Neural progenitor cell (in vitro differentiated cells): Measurements from ENCODE around the gene TMEM109. TPM values are rescaled to one million over a fixed set of nuclear protein-coding genes. Genes with fewer than 3 reads are reported as not detected.

Source experiments
- DNase-seq: peaks from one replicate; pipeline ENCODE4 v3.0.0-alpha.2; 2016; ENCODE audit warnings: low spot score
- H2AFZ ChIP-seq: fragments of 200-600 bp; sonication (generic); replicated peaks from 2 replicates; pipeline ENCODE4 v1.6.1; 2016; ENCODE audit warnings: antibody characterized with exemption
- H3F3A ChIP-seq: fragments of 200-600 bp; sonication (generic); 2 replicates; pipeline ENCODE4 v1.6.1; 2016; ENCODE audit warnings: antibody characterized with exemption, low read depth
- H3K27ac ChIP-seq: fragments of 200-600 bp; sonication (generic); 2 replicates; pipeline ENCODE4 v1.5.1; 2016; ENCODE audit warnings: mild to moderate bottlenecking
- H3K27me3 ChIP-seq: fragments of 200-600 bp; sonication (generic); 2 replicates; pipeline ENCODE4 v1.6.1; 2016; ENCODE audit warnings: mild to moderate bottlenecking, moderate library complexity
- H3K36me3 ChIP-seq: fragments of 200-600 bp; sonication (generic); 2 replicates; pipeline ENCODE4 v1.5.1; 2016
- H3K4me1 ChIP-seq: fragments of 200-600 bp; sonication (generic); 2 replicates; pipeline ENCODE4 v1.6.1; 2016; ENCODE audit warnings: mixed run types
- H3K4me2 ChIP-seq: fragments of 200-600 bp; sonication (generic); 2 replicates; pipeline ENCODE4 v1.6.1; 2016
- H3K4me3 ChIP-seq: fragments of 200-600 bp; sonication (generic); 2 replicates; pipeline ENCODE4 v1.5.1; 2016
- H3K79me2 ChIP-seq: fragments of 200-600 bp; sonication (generic); 2 replicates; pipeline ENCODE4 v1.6.1; 2016; ENCODE audit warnings: low read depth
- H3K9ac ChIP-seq: fragments of 200-600 bp; sonication (generic); 2 replicates; pipeline ENCODE4 v1.6.1; 2016
- H3K9me3 ChIP-seq: fragments of 200-600 bp; sonication (generic); 2 replicates; pipeline ENCODE4 v1.5.1; 2016; ENCODE audit warnings: low read depth
- H4K20me1 ChIP-seq: fragments of 200-600 bp; sonication (generic); 2 replicates; pipeline ENCODE4 v1.6.1; 2016; ENCODE audit warnings: low read depth
- H3K27ac Mint-ChIP-seq: 3 replicates; pipeline ENCODE4 v1.8.0; 2021; ENCODE audit warnings: mixed read lengths
- H3K27me3 Mint-ChIP-seq: 2 replicates; pipeline ENCODE4 v1.8.0; 2022; ENCODE audit warnings: low read depth, mild to moderate bottlenecking, inconsistent platforms, moderate library complexity, mixed read lengths; ENCODE audit not compliant: insufficient read depth
- H3K36me3 Mint-ChIP-seq: 3 replicates; pipeline ENCODE4 v1.8.0; 2021; ENCODE audit warnings: mixed read lengths
- H3K4me1 Mint-ChIP-seq: 3 replicates; pipeline ENCODE4 v1.8.0; 2021; ENCODE audit warnings: mixed read lengths
- H3K4me3 Mint-ChIP-seq: 3 replicates; pipeline ENCODE4 v1.8.0; 2021; ENCODE audit warnings: mild to moderate bottlenecking, moderate library complexity, mixed read lengths
- H3K9me3 Mint-ChIP-seq: 3 replicates; pipeline ENCODE4 v1.8.0; 2020; ENCODE audit warnings: mixed read lengths
- CTCF ChIP-seq: fragments of 200-600 bp; sonication (generic); IDR thresholded peaks from 2 replicates; pipeline ENCODE4 v1.5.1; 2017; ENCODE audit warnings: antibody characterized with exemption, mild to moderate bottlenecking
- EZH2 ChIP-seq: fragments of 200-600 bp; sonication (generic); IDR thresholded peaks from 2 replicates; pipeline ENCODE4 v1.6.1; 2017; ENCODE audit warnings: antibody characterized with exemption, mild to moderate bottlenecking, moderate library complexity
- EZH2phosphoT487 ChIP-seq: fragments of 200-600 bp; sonication (generic); IDR thresholded peaks from 2 replicates; pipeline ENCODE4 v1.6.1; 2017; ENCODE audit warnings: antibody characterized with exemption
- total RNA-seq: library from RNA; depleted of rRNA; stranded (reverse); fragments of >200 nt; gene quantifications from 2 replicates; pipeline ENCODE4 v1.2.3, GENCODE V29; 2015; ENCODE audit warnings: low replicate concordance

The TMEM109 gene, protein sequence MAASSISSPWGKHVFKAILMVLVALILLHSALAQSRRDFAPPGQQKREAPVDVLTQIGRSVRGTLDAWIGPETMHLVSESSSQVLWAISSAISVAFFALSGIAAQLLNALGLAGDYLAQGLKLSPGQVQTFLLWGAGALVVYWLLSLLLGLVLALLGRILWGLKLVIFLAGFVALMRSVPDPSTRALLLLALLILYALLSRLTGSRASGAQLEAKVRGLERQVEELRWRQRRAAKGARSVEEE
- total RNA-seq, result 22.4 and 23.6 TPM in 2 replicates

DNA sequence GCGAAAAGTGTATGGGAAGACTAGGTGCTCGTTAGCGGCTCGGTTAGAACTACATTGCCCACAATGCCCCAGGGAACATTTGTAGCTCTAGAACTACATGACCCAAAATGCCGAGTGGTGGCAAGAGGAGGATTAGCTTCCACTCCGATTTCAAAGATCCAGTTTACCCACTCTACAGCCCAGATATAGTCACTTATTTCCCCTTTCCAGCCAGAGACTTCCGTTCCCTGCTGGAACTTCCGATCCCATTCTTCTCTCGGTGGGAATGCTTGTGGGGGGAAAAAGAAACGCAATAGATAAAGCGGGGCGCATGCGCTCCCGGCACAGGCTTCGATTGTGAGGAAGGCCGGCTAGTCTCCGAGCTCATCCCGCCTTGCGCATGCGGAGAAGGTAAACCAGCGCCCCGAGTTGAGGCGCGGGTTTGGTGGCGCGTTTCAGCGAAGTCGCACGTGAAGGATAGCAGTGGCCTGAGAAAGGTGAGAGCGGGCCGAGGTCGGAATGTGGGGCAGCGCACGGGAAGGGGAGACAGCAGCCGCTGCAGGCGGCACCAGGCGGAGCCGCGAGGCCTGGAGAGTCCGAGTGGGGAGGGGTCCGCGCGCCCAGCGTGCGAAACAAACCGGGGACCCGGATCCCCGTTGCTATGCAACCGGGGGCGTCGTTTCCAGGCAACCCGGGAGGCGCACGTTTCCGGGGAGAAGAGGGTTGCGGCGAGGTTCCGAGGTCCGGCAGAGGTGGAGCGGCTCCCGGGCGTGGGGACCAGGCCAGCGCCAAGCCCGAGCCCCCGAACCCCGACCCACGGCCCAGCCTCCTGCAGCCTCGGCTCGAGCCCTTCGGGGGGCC lies at the start of gene TMEM109:
Gene TMEM109, plus strand, starts transcription at position 366 of the 840 bp plus-strand sequence. CDS start 5,536 bp downstream, outside the sequence.
- peak within 1 kb of the TSS; percentile 90 for H3K4me2 ChIP-seq
- H3K9me3 ChIP-seq, result no peaks in the 10 kb centered on the region
- H3K27me3 Mint-ChIP-seq, result peaks cover 15% of the 10 kb centered on the region
- peak; percentile 97 for DNase-seq
- peaks cover 5% of the 10 kb centered on the region for H3K36me3 Mint-ChIP-seq
- H3K79me2 ChIP-seq, result peaks cover 34% of the 10 kb centered on the region
- H3K36me3 ChIP-seq, result no peaks in the 10 kb centered on the region
- peaks cover 31% of the 10 kb centered on the region for H3F3A ChIP-seq
- H3K9me3 Mint-ChIP-seq, result no peaks in the 10 kb centered on the region
- TF ChIP-seq CTCF, result peak; percentile 5
- TF ChIP-seq EZH2phosphoT487, result no peak
- no peak for TF ChIP-seq EZH2
- peak within 1 kb of the TSS; percentile 96 for H3K27ac Mint-ChIP-seq
- H3K4me3 ChIP-seq, result peak within 1 kb of the TSS; percentile 59
- H3K27me3 ChIP-seq, result peaks cover 29% of the 10 kb centered on the region
- H2AFZ ChIP-seq, result peak within 1 kb of the TSS; percentile 97
- H3K27ac ChIP-seq, result peak within 1 kb of the TSS; percentile 91
- H3K4me3 Mint-ChIP-seq, result peak within 1 kb of the TSS; percentile 98
- peaks cover 19% of the 10 kb centered on the region for H4K20me1 ChIP-seq
- H3K9ac ChIP-seq, result peak within 1 kb of the TSS; percentile 67
- peaks cover 57% of the 10 kb centered on the region for H3K4me1 Mint-ChIP-seq
- peaks cover 19% of the 10 kb centered on the region for H3K4me1 ChIP-seq

DNA sequence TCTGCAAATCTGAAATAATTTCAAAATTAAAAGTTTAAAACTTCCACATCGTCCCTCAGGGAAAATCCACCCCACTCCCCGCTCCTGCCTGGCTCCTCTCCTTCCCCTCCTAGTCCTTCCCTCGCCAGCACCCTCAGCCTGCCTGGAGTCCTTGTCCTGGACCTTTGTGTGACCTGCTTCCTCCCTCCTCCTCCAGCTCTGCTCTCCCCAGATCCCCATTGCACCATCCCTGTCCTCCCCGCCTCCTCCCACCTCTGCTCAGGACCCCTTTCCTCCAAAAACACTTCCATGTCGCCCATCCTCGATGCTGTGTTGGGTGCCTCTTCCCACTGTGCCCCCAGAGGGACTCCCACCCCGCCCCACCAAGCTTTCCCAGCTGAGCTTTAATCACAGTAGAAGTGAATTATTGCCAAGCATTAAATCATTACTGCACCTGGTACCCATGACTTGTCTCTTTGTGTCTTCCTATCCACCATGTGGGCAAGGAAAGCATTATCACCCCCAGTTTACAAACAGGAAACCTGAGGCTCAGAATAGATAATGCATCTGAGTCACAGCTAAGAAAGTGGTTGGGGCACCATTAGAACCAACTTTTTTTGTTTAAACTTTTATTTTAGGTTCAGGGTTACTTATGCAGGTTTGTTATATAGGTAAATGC lies 49.0 kb upstream of the TMEM109 start:
- TF ChIP-seq EZH2 (no peak), CTCF (no peak), EZH2phosphoT487 (no peak)
- H3K36me3 Mint-ChIP-seq, result no peaks in the 10 kb centered on the region
- no peak overlapping the region for H3K4me2 ChIP-seq

DNA sequence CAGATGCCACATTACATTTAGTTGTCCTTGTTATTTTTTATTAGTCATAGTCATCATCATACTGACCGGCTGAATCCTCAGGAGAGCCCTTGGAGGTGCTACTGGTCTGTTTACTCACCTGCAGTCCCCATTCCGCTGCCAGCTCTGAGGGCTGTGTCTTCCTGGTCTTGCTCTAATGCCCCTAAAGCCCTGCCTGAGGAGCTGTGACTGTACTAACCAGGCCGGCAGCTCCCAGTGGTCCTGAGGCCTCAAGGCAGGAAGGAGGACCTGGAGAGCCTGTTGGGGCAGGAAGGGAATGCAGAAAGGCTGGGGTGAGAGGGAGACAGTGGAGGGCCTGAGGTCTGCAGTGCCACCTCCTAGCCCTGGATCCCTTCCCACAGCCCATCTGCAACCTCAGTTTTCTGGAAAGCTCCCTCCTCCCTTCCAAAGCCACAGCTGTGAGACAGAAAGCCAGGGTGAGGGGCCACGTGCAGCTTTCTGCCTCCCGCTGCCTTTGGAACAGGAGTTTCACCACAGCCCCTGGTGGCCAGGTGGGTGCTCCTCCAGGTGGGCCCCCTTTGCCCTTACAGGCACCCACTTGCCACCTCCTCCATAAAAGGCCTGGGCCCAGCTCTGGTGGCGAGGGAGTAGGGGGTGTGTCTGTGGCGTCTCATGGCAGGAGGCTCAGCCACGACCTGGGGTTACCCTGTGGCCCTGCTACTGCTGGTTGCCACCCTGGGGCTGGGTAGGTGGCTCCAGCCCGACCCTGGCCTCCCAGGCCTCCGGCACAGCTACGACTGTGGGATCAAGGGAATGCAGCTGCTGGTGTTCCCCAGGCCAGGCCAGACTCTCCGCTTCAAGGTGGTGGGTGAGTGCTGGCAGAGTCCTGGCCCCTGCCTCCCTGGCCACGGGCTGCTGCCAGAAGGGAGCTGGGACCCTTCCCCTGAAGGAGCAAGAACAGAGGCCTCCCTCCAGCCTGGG lies 46.8 kb upstream of the TMEM109 start, which contains the start of gene ZP1:
Gene ZP1, plus strand, starts transcription at position 632 of the 960 bp plus-strand sequence. Its CDS starts 20 bp downstream, at position 652.
- H3K4me2 ChIP-seq, result no peak within 1 kb of the TSS
- no peaks in the 10 kb centered on the region for H3K4me1 ChIP-seq
- H3K27me3 Mint-ChIP-seq, result no peaks in the 10 kb centered on the region
- H3K4me3 Mint-ChIP-seq, result no peak within 1 kb of the TSS
- H3K79me2 ChIP-seq, result no peaks in the 10 kb centered on the region
- H3K4me3 ChIP-seq, result no peak within 1 kb of the TSS
- H3K36me3 ChIP-seq, result no peaks in the 10 kb centered on the region
- DNase-seq, result no peak
- peaks cover 3% of the 10 kb centered on the region for H3K4me1 Mint-ChIP-seq
- H3K9me3 ChIP-seq, result no peaks in the 10 kb centered on the region
- H3K27me3 ChIP-seq, result no peaks in the 10 kb centered on the region
- no peaks in the 10 kb centered on the region for H4K20me1 ChIP-seq
- H3F3A ChIP-seq, result no peaks in the 10 kb centered on the region
- H3K27ac ChIP-seq, result no peak within 1 kb of the TSS
- no peaks in the 10 kb centered on the region for H3K9me3 Mint-ChIP-seq
- H3K36me3 Mint-ChIP-seq, result no peaks in the 10 kb centered on the region
- no peak within 1 kb of the TSS for H3K27ac Mint-ChIP-seq
- H3K9ac ChIP-seq, result no peak within 1 kb of the TSS
- H2AFZ ChIP-seq, result no peak within 1 kb of the TSS
- TF ChIP-seq EZH2 (no peak), CTCF (no peak), EZH2phosphoT487 (no peak)

More for the DNA sequence above, 49.0 kb upstream of the TMEM109 start:
- H3K27me3 Mint-ChIP-seq, result no peaks in the 10 kb centered on the region
- no peak overlapping the region for H3K4me3 ChIP-seq
- H3K4me1 Mint-ChIP-seq, result no peaks in the 10 kb centered on the region
- H3F3A ChIP-seq, result no peaks in the 10 kb centered on the region
- no peak overlapping the region for H3K9ac ChIP-seq
- H3K27ac Mint-ChIP-seq, result no peak overlapping the region
- H3K9me3 Mint-ChIP-seq, result no peaks in the 10 kb centered on the region
- H3K4me3 Mint-ChIP-seq, result no peak overlapping the region
- no peaks in the 10 kb centered on the region for H3K9me3 ChIP-seq
- DNase-seq, result no peak
- no peaks in the 10 kb centered on the region for H3K27me3 ChIP-seq
- H3K79me2 ChIP-seq, result no peaks in the 10 kb centered on the region
- no peaks in the 10 kb centered on the region for H3K36me3 ChIP-seq
- H3K4me1 ChIP-seq, result no peaks in the 10 kb centered on the region
- no peak overlapping the region for H2AFZ ChIP-seq
- H3K27ac ChIP-seq, result no peak overlapping the region
- no peaks in the 10 kb centered on the region for H4K20me1 ChIP-seq
